HG03442 (cell line): ENCODE data around the gene GRID1.

Experiments used
- ATAC-seq: cut with Tn5 transposase; IDR thresholded peaks from one replicate; pipeline ENCODE4 v1.9.1; 2021; ENCODE audit warnings: mild to moderate bottlenecking, moderate library complexity; ENCODE audit not compliant: unreplicated experiment

Gene GRID1

DNA sequence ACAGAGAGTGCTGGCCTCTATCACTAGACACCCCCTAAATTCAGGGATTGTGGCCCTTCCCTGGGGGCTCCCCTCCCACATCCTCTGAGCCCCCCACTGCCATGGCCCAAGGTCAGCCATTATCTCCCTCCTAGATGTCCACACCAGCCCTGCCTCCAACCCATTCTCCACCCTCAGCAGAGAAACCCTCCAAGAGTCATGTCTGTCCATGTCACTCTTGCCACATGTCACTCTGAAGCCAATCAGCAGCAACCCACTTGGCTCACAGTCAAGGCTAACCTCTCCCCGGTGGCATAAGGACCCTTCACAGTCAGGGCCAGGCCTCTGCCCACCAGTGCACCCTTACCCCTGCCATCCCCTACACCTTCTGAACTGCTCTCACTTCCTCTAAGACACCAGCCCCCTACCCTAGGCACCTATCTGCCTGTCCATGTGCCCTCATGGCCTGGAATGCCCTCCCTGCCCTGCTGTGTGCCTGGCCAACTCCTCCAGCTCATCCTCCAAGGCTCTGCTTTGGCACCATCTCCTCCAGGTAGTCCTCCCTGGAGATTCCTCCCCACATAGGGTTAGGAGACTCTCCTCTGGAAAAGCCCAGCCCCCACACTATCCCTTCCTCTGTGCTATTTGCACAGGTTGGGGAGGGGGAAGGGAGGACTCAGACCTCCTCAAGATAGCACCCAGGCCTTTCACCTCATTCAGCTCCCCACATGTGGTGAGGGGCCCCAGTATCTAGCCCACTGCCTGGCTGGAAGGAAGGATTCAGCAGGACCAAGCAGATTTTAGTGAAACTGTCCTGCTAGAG lies 83.7 kb downstream of the GRID1 start:
- no peak for ATAC-seq

DNA sequence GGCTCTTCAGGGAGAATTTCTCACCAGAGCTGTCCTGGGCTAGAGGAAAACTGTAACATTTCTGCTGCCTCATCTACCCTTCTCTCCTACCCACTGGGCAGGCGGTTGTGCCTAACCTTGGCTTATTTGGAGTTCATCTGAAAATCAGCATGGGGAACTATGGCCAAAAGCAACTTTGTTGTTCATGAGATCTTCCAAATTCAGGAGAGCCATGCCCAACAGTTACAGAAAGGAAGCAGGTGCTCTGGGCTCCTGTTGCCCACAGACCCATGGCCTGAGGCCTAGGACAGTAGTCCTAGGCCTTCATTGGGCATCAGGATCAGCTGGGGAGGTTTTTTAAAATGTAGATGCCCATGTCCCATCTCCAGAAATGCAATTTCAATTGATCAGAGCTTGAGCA lies 85.2 kb downstream of the GRID1 start:
- no peak for ATAC-seq

DNA sequence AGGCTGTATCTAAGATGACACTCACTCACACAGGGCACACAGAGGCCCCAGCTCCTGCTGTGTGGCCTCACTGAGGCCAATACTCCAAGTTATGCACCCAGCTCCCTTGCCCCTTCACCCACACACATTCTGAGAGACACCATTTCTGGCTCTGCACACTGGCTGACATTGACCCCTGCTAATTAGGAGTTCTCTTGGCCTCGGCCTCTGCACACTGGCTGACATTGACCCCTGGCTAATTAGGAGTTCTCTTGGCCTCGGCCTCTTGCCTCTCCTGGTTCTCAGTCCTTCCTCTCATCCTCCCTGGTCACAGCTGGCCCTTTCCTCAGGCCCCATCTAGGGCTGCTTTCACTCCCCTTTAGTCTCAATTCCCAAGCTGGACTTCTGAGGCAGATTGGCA lies 97.3 kb downstream of the GRID1 start:
- no peak for ATAC-seq

DNA sequence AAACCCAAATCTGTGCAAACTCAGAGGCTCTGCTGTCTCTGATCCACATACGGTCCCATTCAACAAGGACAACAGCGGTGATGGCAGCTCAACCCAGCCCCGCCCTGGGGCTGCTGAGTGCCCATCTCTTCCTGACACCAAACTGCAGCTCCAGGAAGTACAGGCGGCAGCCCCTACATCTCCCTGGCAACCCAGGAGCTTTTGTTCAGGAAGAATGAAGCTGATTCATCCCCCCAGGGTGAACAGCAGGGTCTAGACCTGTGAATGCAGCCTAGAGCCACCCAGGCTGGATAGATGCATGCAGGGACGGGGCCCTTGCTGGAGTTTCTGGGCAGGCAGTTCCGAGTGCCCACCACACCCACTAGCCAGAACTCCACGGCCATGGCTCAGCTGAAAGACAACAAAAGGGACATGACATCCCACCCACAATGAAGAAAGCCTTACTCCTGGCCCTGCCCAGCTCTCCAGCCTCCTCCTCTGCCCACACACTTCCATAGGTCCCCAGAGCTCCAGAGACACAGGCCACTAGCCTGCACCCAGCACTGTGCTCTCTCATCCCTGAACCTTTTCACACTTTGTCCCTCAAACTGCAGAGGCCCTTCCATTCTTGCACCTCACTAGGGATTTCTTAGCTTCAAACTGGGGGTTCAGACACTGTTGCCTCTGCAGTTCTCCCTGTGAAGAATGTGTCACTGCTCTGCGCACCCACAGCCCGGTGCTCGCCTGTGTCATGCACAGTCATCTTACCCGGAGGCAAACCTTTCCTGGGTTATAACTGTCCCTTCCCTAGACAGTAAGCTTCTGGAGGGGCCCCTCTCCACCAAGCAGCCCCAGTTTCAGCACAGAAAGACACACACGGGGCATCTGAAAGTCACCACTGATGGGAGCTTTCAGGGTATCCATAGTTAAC lies 99.1 kb downstream of the GRID1 start:
- no peak for ATAC-seq

DNA sequence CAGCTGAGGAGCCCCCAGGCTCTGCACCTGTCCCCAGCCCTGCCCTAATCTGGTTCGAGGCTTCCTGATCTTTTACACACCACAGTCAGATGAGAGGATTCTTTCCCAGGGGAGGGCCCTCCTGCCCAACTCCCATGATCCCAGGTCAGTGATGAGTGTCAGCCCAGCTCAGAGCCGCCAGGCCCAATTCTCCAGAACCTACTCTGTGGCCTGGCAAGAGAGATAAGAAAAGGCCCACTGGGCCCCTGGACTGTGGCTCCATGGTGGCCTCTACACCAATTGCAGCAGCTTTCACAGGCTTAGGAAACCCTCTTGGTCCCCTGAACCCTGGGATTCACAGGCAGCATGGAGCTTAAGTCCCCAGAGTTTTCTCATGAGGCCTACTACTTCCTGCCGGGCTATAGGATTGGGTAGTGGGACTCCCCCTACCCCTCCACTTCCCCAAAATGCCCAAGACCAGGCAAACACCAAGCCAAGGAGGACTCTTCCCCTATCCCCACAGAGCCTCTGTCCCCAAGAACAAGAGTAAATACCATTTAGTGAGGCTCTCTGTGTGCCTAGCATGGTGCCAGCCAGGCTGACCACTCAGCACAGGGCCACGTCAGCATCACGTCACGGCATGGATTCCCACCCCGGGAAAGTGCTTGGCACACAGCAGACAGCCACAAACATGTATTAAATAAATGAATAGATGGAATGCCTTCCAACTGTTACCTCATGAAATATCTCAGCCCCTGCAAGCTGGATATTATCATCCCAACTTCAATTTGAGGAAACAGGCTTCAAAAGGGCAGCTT lies 100.0 kb downstream of the GRID1 start:
- no peak for ATAC-seq

DNA sequence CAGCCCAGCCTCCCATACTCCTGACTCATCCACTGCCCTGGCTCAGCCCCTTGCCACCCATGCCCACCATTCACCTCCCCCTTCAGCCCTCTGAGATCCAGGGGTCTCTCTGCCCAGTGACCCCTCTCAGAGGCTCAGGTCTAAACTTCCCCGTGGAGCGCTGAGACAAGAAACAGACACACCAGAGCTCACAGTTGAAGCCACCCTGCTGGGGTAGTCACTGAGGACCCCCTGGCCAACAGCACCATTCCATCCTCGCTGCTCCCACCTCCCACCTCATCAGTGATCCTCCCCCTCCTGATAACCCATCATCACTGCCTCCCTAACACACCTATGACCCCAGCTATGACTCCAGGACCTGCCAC lies 100.7 kb downstream of the GRID1 start:
- no peak for ATAC-seq

DNA sequence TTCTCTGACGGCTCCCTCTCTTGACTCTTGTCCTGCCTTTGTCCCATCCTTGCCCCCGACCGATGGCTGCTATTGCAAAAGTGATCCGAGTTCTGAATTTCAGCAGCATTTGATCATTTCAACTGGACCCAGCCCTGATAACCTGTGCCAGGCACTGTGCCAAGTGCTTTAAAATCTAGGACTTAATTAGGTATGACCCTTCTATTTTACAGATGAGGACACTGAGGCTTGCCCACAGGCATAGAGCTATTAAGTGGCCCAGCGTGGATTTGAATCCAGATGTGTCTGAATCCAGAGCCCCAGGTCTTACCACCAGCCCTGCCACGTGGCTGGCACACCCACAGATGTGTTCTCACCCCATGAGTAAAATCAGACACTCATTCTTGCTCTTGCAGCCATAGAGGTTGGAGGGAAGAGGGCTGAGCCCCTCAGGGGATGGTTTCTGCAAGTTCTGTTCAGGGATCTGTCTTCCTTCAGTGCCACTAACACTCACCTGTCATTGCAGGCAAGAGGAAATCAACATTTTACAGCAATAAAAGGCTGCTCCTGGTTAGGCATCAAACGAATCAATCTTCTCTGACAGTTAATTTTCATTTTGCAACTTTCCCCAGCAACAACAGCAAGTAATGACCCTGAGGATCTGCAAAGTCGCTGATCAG lies 101.2 kb downstream of the GRID1 start:
- ATAC-seq = no peak

DNA sequence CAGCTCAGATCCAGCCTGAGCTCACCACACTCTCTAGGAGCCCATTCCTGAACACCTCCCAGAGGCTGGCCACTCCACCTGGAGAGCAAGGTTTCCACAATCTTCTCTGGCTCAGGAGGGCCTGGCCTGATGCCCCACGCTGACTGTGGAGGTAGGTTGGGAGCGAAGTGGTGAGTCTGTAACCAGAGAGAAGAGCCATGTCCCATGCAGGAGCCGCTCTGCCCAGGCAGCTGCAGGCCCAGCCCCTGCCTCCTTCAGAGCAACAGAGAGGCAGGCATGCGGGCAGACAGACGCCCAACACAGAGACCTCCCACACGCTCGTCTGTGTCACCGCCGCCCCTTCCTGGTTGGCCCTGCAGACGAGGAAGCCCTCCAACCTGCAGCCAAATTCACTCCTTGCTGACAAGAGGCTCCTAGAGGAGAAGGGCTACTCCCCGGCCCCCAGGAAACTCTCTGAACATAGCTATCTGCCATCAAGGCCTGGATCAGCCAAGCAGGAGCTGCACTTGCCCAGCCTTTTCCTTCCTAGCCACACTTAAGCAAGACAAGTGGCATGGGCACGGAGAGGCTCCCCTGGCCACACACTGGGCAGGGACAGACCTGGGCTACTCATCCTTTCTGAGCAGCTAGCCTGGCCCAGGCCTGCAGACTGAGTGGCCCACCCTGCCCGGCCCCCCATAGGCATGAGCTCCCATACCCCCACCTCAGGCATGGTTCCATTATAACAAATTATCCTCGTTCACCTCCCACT lies 101.9 kb downstream of the GRID1 start:
- ATAC-seq = no peak

DNA sequence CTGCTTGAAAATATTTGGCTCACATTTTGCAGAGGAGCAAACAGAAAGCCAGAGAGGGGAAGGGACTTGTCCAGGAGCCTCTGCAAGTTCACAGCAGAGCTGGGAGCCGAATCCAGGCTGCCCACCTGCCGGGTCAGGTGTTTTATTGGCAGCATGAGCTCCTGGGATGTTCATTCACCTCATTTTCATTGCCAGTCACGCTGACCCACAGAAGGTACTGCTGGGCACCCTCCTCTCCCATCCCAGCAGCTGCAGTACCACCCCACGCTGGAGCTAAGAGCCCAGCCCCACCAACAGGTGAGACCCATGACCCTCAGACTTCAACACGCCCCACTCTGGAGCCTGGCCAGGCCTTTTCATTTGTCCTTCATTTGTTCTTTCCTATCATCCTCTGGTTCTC lies 102.7 kb downstream of the GRID1 start:
- ATAC-seq = no peak

DNA sequence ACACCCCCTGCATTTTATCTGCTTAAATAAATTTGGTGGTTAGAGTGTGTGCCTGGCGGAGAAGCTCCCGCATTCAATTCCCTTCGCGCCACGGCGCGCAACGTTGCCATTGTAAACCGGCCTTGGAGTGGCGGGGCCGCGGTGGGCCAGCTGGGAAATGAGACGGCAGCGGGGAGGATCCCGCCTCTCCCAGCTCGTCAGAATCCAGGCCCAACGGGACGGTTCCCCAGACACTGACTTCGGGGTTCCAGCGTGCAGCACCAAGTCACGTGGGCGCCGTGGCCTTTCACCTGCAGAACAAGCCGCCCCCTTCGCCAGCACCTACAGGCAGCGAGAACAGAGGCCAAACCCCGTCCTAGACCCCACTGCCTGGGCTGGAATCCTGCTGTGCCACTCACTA lies 103.4 kb downstream of the GRID1 start:
- no peak for ATAC-seq

DNA sequence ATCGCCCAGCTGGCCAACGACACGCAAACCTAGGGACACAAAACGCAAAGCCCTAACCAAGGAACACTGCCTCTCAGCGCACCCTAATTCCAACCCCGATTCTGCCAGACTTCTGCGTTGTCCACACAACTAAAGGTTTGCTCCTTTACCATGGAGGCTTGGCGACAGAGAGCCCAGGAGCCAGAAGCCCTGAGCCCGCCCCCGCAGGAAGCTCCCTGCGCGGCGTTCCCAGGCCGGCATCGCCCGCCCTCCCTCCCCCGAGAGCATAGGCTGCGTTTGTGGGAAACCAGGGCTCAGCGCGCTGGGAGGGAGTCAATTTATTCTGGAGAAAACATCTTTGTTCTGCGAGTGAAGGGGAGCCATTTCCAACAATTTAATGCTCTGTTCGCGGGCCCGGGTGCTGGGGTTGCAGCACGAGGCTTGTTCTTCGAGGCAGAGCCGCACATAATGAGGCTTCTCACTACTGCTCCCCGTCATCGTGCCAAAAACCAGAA lies 103.9 kb downstream of the GRID1 start:
- no peak for ATAC-seq

DNA sequence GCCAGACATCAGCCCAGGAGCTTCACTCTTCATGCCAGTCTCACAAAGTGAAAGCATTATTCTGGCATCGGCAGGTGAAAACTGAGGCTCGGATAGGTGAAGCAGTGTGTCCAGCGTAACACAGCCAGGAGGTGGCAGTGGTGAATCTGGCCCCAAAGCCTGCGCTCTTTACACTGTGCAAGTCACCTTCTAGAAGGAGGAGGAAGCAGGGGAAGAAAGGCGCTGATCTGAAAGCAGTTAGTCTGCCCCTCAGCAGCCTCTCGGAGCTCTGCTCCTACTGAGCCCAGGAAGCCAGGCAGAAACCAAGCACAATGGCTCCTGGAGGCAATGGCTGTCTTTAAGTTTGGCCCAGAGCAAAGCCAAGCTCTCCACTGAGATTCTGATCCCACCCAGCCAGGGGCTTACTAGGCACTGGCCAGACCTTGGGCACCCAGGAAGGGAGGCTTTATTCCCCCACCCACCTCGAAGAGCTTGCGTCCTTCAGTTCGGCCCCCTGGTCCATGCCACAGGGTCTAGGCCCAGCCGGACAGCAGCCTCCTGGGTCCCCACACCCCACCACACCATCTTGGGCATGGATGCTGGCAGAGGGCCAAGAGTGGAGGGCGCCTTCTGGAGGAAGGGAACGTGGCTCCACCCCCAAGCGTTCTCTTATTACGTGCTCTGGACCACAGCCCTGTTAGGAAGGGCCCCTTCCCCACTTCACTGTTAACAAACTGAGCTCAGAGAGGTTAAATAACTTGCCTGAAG lies 104.5 kb downstream of the GRID1 start:
- peak; percentile 76 for ATAC-seq

DNA sequence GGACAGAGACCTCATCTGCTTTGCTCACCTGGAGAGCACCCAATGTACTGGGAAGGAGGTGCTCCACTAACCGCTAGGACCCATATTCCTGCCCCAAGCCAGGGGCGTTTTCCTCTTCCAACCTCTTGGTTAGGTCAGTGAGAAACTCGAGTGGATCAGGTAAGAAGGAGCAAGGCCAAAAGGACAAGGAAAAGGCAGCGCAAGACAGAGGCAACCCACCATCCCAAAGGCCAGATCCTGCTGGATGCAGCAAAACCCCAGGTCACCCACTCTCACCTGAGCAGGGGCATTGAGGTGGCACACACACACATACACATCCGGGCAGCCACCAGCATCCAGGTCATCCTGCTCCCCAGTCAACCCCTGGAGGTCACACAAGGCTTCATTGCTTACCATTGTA lies 105.1 kb downstream of the GRID1 start:
- peak; percentile 5 for ATAC-seq

DNA sequence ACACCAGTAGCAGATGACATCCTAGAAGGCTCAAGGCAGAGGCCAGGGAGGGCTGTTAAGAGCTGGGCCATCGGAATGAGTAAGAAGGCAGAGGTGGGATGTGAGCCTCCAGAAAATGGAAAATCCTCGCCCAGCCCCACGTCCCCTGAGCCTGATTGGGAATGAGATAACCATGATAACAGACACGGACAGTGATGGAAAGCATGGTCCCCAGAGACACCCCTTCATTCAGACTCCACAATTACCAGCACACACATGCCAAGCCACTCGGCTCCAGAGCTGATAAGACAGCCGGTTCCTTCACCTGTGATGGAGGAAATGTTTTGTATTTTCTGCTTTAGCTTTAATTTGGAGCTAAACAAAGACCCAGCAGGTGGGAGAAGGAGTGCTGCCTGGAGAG lies 106.0 kb downstream of the GRID1 start:
- no peak for ATAC-seq

DNA sequence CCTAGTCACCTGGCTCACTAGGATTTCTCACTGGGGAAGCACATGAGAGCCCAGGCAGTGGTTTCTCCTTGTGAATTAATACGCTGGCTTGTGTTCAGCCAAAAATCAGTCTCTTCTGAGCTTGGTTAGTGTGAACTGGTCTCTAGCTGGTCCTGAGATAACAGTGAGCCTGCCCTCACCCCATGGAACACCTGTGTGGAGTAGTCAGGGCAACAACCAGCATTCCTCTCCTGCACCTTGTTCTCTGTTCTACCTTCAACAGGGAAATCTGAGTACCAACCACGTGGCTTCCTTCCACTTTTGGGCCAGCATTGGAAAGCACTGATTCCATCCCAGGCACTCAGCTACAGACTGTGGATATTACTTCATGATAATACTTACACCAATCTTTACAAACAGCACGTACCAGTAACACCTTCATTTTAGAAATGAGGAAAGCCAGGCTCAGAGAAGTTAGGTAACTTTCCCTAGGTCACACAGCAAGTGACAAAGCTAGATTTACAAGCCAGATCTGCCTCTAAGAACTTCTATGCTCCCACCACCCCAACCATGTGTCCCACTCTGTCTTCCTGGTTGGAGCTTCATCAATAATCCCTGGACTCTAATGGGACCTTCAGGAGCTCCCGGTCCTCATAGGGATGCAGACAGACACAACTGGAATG lies 106.6 kb downstream of the GRID1 start:
- no peak for ATAC-seq

DNA sequence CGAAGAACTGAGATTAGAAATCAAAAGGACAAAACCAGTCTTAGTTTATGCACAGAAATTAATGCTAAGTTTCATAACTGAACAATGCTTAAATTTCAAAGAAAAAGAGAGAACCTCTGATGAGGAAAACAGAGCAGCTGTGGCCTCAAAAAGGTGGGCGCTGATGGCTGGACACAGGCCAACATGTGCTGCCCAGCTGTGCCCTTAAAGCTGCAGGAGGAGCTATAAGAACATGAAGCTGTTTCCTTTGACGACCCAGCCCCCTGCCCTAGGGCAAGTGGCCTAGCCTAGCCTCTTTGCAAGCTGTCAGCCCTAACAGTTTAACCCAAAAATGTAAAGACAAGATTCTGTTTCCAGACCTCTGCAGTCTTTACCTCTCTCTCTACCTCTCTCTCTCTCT lies 107.7 kb downstream of the GRID1 start:
- no peak for ATAC-seq

DNA sequence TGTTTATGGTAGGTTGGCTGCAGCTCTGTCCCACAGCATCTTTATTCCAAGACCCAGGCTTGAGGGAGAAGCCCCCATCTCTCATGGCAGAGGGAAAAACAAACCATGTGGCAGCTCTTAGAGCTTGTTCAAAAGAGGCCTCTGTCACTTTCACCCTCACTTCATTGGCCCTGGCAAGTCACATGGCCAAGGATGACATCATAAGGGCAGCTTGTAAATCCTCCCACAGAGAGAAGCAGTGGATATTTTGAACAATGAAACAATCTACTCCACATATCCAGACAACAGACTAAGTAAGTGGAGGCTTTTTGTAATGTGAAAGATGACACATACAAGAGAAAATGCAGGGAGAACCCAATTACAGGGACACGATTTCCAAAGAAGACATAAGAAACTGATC lies 108.1 kb downstream of the GRID1 start:
- ATAC-seq = no peak

DNA sequence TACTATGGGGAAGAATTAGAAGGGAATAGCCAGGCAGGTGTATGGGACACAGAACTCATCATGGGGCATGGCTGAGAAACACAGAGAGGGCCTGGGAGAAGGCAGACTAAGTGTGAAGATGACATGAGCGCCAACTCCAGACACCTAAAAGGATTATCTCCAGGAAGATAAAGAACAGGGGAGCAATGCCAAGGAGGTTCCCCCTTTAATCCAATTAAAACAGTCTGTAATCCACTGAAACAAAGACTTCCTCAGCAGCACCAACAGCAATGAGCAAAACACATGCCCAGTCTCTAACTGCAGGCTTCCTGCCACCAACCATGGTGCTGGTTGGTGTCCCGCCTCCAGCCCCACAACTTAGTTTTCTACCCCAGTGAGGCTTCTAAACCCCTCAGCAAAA lies 108.9 kb downstream of the GRID1 start:
- no peak for ATAC-seq
